H9 (cell line): ENCODE data around the gene EXOSC2. TPM values are rescaled to one million over a fixed set of nuclear protein-coding genes. Genes with fewer than 3 reads are reported as not detected.

ENCODE experiments used
- DNase-seq: peaks from one replicate; pipeline ENCODE4 v3.0.0-alpha.2; 2017
- H2AFZ ChIP-seq: one replicate; pipeline ENCODE4 v1.6.1; 2013; ENCODE audit warnings: mild to moderate bottlenecking, low read length, control low read depth, moderate library complexity
- H2AK5ac ChIP-seq: 2 replicates; pipeline ENCODE4 v1.6.1; 2013; ENCODE audit warnings: low read length, control low read depth, mixed read lengths; ENCODE audit not compliant: insufficient read length
- H2BK120ac ChIP-seq: one replicate; pipeline ENCODE4 v1.6.1; 2013; ENCODE audit warnings: low read depth, mild to moderate bottlenecking, low read length, control low read depth, inconsistent platforms; ENCODE audit not compliant: poor library complexity, severe bottlenecking
- H2BK12ac ChIP-seq: 2 replicates; pipeline ENCODE4 v1.6.1; 2013; ENCODE audit warnings: low read length, control low read depth, mixed read lengths, low read depth; ENCODE audit not compliant: insufficient read length
- H2BK15ac ChIP-seq: 2 replicates; pipeline ENCODE4 v1.6.1; 2013; ENCODE audit warnings: low read depth, low read length, control low read depth
- H2BK20ac ChIP-seq: one replicate; pipeline ENCODE4 v1.6.1; 2013; ENCODE audit warnings: low read depth, mild to moderate bottlenecking, low read length, control low read depth, inconsistent platforms; ENCODE audit not compliant: poor library complexity, severe bottlenecking
- H2BK5ac ChIP-seq: 2 replicates; pipeline ENCODE4 v1.6.1; 2013; ENCODE audit warnings: low read length, control low read depth, mixed read lengths; ENCODE audit not compliant: insufficient read length
- H3K14ac ChIP-seq: 2 replicates; pipeline ENCODE4 v1.6.1; 2013; ENCODE audit warnings: low read length, control low read depth; ENCODE audit not compliant: insufficient read depth
- H3K18ac ChIP-seq: 2 replicates; pipeline ENCODE4 v1.6.1; 2013; ENCODE audit warnings: low read depth, mild to moderate bottlenecking, mixed read lengths, low read length, control low read depth; ENCODE audit not compliant: insufficient read length
- H3K23ac ChIP-seq: 2 replicates; pipeline ENCODE4 v1.6.1; 2013; ENCODE audit warnings: low read length, control low read depth, mixed read lengths, low read depth; ENCODE audit not compliant: insufficient read length
- H3K23me2 ChIP-seq: 2 replicates; pipeline ENCODE4 v1.6.1; 2013; ENCODE audit warnings: low read depth, mild to moderate bottlenecking, mixed read lengths, low read length, control low read depth; ENCODE audit not compliant: insufficient read length, poor library complexity, severe bottlenecking
- H3K27ac ChIP-seq: 2 replicates; pipeline ENCODE4 v1.5.1; 2013; ENCODE audit warnings: low read length, control low read depth, mixed read lengths, low read depth; ENCODE audit not compliant: insufficient read length
- H3K27me3 ChIP-seq: 2 replicates; pipeline ENCODE4 v1.6.1; 2013; ENCODE audit warnings: low read length, control low read depth, inconsistent platforms; ENCODE audit not compliant: insufficient read depth
- H3K4ac ChIP-seq: 2 replicates; pipeline ENCODE4 v1.6.1; 2013; ENCODE audit warnings: low read depth, mild to moderate bottlenecking, control low read depth, inconsistent platforms, low read length, moderate library complexity
- H3K4me1 ChIP-seq: 2 replicates; pipeline ENCODE4 v1.6.1; 2013; ENCODE audit warnings: low read length, control low read depth, inconsistent platforms; ENCODE audit not compliant: insufficient read depth
- H3K4me2 ChIP-seq: 2 replicates; pipeline ENCODE4 v1.6.1; 2013; ENCODE audit warnings: low read length, control low read depth, mixed read lengths; ENCODE audit not compliant: insufficient read length, insufficient read depth
- H3K56ac ChIP-seq: 2 replicates; pipeline ENCODE4 v1.6.1; 2013; ENCODE audit warnings: low read depth, mild to moderate bottlenecking, mixed read lengths, low read length, control low read depth; ENCODE audit not compliant: insufficient read length
- H3K79me1 ChIP-seq: 2 replicates; pipeline ENCODE4 v1.6.1; 2013; ENCODE audit warnings: low read depth, mild to moderate bottlenecking, moderate library complexity, low read length, control low read depth, inconsistent platforms; ENCODE audit not compliant: insufficient read depth, poor library complexity, severe bottlenecking
- H3K79me2 ChIP-seq: 2 replicates; pipeline ENCODE4 v1.6.1; 2013; ENCODE audit warnings: low read length, control low read depth, inconsistent platforms; ENCODE audit not compliant: insufficient read depth
- H3K9ac ChIP-seq: 2 replicates; pipeline ENCODE4 v1.6.1; 2013; ENCODE audit warnings: low read length, control low read depth, mixed read lengths; ENCODE audit not compliant: insufficient read length; ENCODE audit errors: extremely low read depth
- H3K9me3 ChIP-seq: one replicate; pipeline ENCODE4 v1.6.1; 2013; ENCODE audit warnings: low read depth, low read length, inconsistent platforms; ENCODE audit not compliant: control insufficient read depth
- H3T11ph ChIP-seq: one replicate; pipeline ENCODE4 v1.6.1; 2013; ENCODE audit warnings: mild to moderate bottlenecking, low read length, control low read depth, inconsistent platforms
- H4K20me1 ChIP-seq: one replicate; pipeline ENCODE4 v1.6.1; 2013; ENCODE audit not compliant: control insufficient read depth, insufficient read length, insufficient read depth
- H4K5ac ChIP-seq: 2 replicates; pipeline ENCODE4 v1.6.1; 2013; ENCODE audit warnings: low read depth, mild to moderate bottlenecking, mixed read lengths, low read length, control low read depth; ENCODE audit not compliant: insufficient read length
- H4K8ac ChIP-seq: replicated peaks from 2 replicates; pipeline ENCODE4 v1.6.1; 2013; ENCODE audit warnings: low read length, control low read depth, mixed read lengths, low read depth; ENCODE audit not compliant: insufficient read length
- H4K91ac ChIP-seq: 2 replicates; pipeline ENCODE4 v1.6.1; 2013; ENCODE audit warnings: low read depth, mild to moderate bottlenecking, moderate library complexity, mixed read lengths, low read length, control low read depth; ENCODE audit not compliant: insufficient read length
- H3K27ac Mint-ChIP-seq, 3 experiments: 2 replicates in 2 of 3; 3 replicates in 1 of 3; pipeline ENCODE4 v1.8.0; 2020 to 2021; ENCODE audit warnings: mixed read lengths in 3 of 3, mild to moderate bottlenecking in 1 of 3, moderate library complexity in 1 of 3
- H3K27me3 Mint-ChIP-seq: 2 replicates; pipeline ENCODE4 v1.8.0; 2021; ENCODE audit warnings: low read depth, mild to moderate bottlenecking, moderate library complexity, mixed read lengths
- H3K36me3 Mint-ChIP-seq, 3 experiments: 2 replicates in 2 of 3; 3 replicates in 1 of 3; pipeline ENCODE4 v1.8.0; 2020 to 2021; ENCODE audit warnings: low read depth in 3 of 3, mixed read lengths in 3 of 3; ENCODE audit not compliant: insufficient read depth in 1 of 3
- H3K4me1 Mint-ChIP-seq, 2 experiments: 2 replicates each; pipeline ENCODE4 v1.8.0; 2020; ENCODE audit warnings: mixed read lengths in 2 of 2
- H3K4me3 Mint-ChIP-seq, 2 experiments: 2 replicates in 1 of 2; 3 replicates in 1 of 2; pipeline ENCODE4 v1.8.0; 2020 to 2021; ENCODE audit warnings: mild to moderate bottlenecking in 2 of 2, mixed read lengths in 2 of 2, moderate library complexity in 1 of 2
- H3K9me3 Mint-ChIP-seq, 2 experiments: 2 replicates in 1 of 2; 3 replicates in 1 of 2; pipeline ENCODE4 v1.8.0; 2020; ENCODE audit warnings: mild to moderate bottlenecking in 2 of 2, mixed read lengths in 2 of 2, moderate library complexity in 1 of 2
- WGBS: extraction: QIAGEN DNeasy Blood & Tissue Kit; methylation state at CpG from one replicate; pipeline ENCODE4 v1.1.7; 2013; ENCODE audit warnings: missing lambda C conversion rate, low lambda C conversion rate, mixed read lengths; ENCODE audit not compliant: insufficient read length; ENCODE audit errors: extremely low coverage; 5-methylcytosine and 5-hydroxymethylcytosine counted together
- total RNA-seq: library from RNA; stranded (reverse); gene quantifications from 2 replicates; pipeline ENCODE4 v1.2.1, GENCODE V29; 2021
- TF ChIP-seq, protein P1 (sequence below): fragments of 200-600 bp; sonication (generic); conservative IDR thresholded peaks from 3 replicates; pipeline ENCODE4 v1.8.0; 2021; ENCODE audit warnings: antibody characterized with exemption, mild to moderate bottlenecking

Gene EXOSC2
- total RNA-seq, 1 experiment from 2014 or later, result 94.5 TPM

GRCh38 chr9:130667120-130667435, 26.5 kb upstream of the EXOSC2 start:
- Mint-ChIP-seq H3K4me1 (peaks cover 14 to 27% of the 10 kb centered on the region in 2 experiments), H3K27me3 (peaks cover 96% of the 10 kb centered on the region), H3K4me3 (peak overlapping the region in 1 of 2 experiments; percentile 68; a peak in 3 of 5 replicates), H3K27ac (no peak overlapping the region), H3K36me3 (peaks cover 0 to 1% (median 0%) of the 10 kb centered on the region in 3 experiments; a peak in 2 of 7 replicates), H3K9me3 (no peaks in the 10 kb centered on the region; a peak in 3 of 5 replicates)
- H3K79me1 ChIP-seq, result no peaks in the 10 kb centered on the region
- H3K14ac ChIP-seq, result no peak overlapping the region
- H3T11ph ChIP-seq, result no peak overlapping the region
- no peaks in the 10 kb centered on the region; the same call in 1 of the 2 replicates for H3K4me1 ChIP-seq
- H3K27ac ChIP-seq, result no peak overlapping the region
- H4K20me1 ChIP-seq, result no peaks in the 10 kb centered on the region
- H3K18ac ChIP-seq, result no peak overlapping the region
- WGBS, result no CpG with 5 or more reads among the region's 4 CpGs
- no peak overlapping the region for H3K4ac ChIP-seq
- no peak overlapping the region for H3K56ac ChIP-seq
- no peak overlapping the region for H2BK12ac ChIP-seq
- no peak overlapping the region for H3K9ac ChIP-seq
- no peaks in the 10 kb centered on the region for H3K79me2 ChIP-seq
- no peak overlapping the region for H2AK5ac ChIP-seq
- no peak overlapping the region for H2AFZ ChIP-seq
- DNase-seq, result no peak
- no peak overlapping the region for H2BK120ac ChIP-seq
- H4K91ac ChIP-seq, result no peak overlapping the region
- TF ChIP-seq, protein P1, sequence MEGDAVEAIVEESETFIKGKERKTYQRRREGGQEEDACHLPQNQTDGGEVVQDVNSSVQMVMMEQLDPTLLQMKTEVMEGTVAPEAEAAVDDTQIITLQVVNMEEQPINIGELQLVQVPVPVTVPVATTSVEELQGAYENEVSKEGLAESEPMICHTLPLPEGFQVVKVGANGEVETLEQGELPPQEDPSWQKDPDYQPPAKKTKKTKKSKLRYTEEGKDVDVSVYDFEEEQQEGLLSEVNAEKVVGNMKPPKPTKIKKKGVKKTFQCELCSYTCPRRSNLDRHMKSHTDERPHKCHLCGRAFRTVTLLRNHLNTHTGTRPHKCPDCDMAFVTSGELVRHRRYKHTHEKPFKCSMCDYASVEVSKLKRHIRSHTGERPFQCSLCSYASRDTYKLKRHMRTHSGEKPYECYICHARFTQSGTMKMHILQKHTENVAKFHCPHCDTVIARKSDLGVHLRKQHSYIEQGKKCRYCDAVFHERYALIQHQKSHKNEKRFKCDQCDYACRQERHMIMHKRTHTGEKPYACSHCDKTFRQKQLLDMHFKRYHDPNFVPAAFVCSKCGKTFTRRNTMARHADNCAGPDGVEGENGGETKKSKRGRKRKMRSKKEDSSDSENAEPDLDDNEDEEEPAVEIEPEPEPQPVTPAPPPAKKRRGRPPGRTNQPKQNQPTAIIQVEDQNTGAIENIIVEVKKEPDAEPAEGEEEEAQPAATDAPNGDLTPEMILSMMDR, result no peak
- no peak overlapping the region for H4K8ac ChIP-seq
- no peak overlapping the region for H3K23ac ChIP-seq
- H3K4me2 ChIP-seq, result peak overlapping the region; percentile 11
- no peak overlapping the region for H2BK15ac ChIP-seq
- H2BK20ac ChIP-seq, result no peak overlapping the region
- H2BK5ac ChIP-seq, result no peak overlapping the region
- peaks cover 8% of the 10 kb centered on the region for H3K23me2 ChIP-seq
- H4K5ac ChIP-seq, result no peak overlapping the region
- peaks cover 62% of the 10 kb centered on the region for H3K27me3 ChIP-seq
- no peaks in the 10 kb centered on the region for H3K9me3 ChIP-seq
